NCI-H345 treated with DMSO at 0.1 percent for 48 hours (cell line): ENCODE data around the gene AMOT.
"Not testable (repeated sequence)": the region's sequence is repeated elsewhere in the genome, so short reads cannot be mapped to it uniquely, and the experiment has no call there.

ENCODE experiments used
- DNase-seq: peaks from one replicate; lab custom pipeline; 2025; ENCODE audit not compliant: unreplicated experiment; lab: John Stamatoyannopoulos, UW

The AMOT gene, protein sequence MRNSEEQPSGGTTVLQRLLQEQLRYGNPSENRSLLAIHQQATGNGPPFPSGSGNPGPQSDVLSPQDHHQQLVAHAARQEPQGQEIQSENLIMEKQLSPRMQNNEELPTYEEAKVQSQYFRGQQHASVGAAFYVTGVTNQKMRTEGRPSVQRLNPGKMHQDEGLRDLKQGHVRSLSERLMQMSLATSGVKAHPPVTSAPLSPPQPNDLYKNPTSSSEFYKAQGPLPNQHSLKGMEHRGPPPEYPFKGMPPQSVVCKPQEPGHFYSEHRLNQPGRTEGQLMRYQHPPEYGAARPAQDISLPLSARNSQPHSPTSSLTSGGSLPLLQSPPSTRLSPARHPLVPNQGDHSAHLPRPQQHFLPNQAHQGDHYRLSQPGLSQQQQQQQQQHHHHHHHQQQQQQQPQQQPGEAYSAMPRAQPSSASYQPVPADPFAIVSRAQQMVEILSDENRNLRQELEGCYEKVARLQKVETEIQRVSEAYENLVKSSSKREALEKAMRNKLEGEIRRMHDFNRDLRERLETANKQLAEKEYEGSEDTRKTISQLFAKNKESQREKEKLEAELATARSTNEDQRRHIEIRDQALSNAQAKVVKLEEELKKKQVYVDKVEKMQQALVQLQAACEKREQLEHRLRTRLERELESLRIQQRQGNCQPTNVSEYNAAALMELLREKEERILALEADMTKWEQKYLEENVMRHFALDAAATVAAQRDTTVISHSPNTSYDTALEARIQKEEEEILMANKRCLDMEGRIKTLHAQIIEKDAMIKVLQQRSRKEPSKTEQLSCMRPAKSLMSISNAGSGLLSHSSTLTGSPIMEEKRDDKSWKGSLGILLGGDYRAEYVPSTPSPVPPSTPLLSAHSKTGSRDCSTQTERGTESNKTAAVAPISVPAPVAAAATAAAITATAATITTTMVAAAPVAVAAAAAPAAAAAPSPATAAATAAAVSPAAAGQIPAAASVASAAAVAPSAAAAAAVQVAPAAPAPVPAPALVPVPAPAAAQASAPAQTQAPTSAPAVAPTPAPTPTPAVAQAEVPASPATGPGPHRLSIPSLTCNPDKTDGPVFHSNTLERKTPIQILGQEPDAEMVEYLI

GRCh38 chrX:112840382-112841113 lies at the start of gene AMOT:
Gene AMOT, minus strand, starts transcription at chrX:112840831. Its CDS starts 17,705 bp downstream, at chrX:112823126.
- DNase-seq, result peak; percentile 52

- DNase-seq, result no peak
Observed at GRCh38 chrX:112889400-112889799, 48.8 kb upstream of the AMOT start.

GRCh38 chrX:112888916-112889315 lies 48.3 kb upstream of the AMOT start:
- DNase-seq, result no peak

DNA sequence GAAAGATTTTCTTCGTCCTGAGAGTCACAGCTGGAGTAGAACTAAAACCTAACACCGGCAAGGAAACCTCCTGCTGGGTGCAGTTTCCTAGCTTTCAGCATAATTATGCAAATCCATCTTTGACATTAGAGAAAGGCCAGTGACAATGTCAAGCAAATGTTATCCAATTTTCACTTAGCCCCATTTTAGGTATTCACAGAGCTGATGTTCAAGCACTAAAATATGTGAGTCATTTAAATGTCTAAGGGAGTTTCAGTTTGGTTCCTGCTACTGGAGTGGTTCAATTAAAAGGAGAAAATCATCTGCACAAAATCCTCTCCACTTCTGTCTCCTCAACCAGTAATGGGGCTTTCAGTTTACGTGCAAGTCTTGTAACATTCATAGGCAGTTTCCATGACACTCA lies 37.1 kb upstream of the AMOT start:
- DNase-seq, result no peak

DNA sequence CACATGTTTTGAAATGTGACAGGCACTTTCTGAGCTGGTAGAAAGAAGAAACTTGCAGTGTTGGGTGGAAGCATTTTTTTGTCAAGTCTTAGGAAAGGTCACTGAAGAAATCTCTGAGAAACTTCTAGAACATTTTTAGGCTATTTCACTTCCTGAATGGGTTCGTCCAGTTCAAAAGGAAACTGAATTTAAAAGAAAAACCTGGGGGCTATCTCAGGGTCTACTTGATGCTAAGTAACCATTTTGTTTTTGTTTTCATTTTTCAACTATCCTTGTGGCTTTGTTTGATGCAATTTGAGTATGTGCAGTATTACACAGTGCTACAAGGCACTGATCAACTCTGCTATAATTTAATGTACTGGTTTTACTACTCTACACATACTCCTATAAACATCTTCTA lies 34.0 kb upstream of the AMOT start:
- DNase-seq, result no peak

DNA sequence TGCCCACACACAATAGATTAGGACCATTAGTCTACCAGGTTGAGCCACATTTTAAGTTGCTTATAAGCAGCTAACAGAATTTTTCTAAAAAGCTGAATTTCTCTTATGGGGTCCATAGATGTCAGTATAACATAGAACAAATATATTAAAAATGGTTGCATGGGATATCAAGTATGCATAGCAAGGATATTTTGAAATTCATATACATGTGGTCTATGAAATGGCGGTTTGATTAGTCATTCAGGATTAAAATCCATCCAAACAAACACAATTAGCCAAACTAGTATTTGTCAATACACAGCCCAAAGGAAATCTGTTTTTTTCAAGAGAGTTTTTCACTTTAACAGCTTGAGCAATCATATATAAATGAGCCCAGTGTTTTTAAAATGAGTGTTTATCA lies 33.5 kb upstream of the AMOT start:
- no peak for DNase-seq

DNA sequence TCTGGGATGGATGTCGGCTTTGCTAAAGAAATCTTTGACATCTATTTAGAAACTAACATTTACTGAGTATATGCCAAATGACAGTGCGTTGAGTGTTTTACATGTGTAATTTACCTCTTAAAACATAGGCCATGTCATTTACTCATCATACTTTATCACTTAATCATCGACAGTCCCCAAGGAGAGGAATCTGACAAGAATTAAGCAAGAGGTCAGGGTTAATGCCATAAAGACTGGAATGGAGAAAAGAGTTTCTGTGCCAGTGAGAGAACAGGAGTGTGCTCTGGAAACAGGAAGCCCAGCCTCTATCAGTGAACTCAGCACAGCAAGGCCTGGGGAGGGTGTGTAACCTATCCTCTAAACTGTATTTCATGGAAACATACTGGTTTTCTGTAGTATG lies 28.0 kb upstream of the AMOT start:
- no peak for DNase-seq

GRCh38 chrX:112867570-112867969 lies 26.9 kb upstream of the AMOT start:
- DNase-seq, result no peak

GRCh38 chrX:112866175-112866574 lies 25.5 kb upstream of the AMOT start:
- DNase-seq, result no peak

GRCh38 chrX:112865464-112866025 lies 24.9 kb upstream of the AMOT start:
- DNase-seq, result no peak

GRCh38 chrX:112863850-112864249 lies 23.2 kb upstream of the AMOT start:
- DNase-seq, result no peak

GRCh38 chrX:112857478-112857878 lies 16.8 kb upstream of the AMOT start:
- no peak for DNase-seq

DNA sequence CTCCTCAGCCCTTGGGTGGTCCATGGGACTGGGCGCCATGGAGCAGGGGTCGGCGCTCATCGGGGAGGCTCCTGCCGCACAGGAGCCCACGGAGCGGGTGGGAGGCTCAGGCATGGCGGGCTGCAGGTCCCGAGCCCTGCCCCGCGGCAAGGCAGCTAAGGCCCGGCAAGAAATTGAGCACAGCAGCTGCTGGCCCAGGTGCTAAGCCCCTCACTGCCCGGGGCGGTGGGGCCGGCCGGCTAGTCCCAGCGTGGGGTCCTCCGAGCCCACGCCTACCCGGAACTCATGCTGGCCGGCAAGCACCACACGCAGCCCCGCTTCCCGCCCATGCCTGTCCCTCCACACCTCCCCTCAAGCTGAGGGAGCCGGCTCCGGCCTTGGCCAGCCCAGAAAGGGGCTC lies 14.3 kb upstream of the AMOT start:
- DNase-seq, result not testable (repeated sequence)

- no peak for DNase-seq
Observed at GRCh38 chrX:112852851-112853250, 12.2 kb upstream of the AMOT start.

GRCh38 chrX:112851806-112852205 lies 11.2 kb upstream of the AMOT start:
- DNase-seq, result no peak

GRCh38 chrX:112851161-112851779 lies 10.6 kb upstream of the AMOT start:
- no peak for DNase-seq

DNA sequence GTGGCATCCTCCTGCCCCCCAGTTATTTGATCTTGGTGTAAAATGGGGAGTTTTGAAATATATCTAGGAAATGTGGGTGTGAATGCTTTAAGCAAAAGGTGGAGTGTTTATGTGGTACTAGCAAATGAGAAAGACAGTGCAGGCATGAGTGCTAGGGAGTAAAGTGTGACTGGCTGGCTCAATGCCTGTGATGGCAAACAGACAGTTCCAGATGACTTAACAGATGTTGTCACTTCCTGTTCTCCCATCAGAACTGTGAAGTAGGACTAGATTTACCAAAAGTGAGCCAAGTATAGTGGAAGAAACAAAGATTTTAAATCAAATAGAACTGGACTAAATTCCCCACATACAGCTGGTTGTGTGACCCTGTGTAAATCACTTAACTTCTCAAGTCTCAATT lies 8.4 kb upstream of the AMOT start:
- DNase-seq, result no peak

DNA sequence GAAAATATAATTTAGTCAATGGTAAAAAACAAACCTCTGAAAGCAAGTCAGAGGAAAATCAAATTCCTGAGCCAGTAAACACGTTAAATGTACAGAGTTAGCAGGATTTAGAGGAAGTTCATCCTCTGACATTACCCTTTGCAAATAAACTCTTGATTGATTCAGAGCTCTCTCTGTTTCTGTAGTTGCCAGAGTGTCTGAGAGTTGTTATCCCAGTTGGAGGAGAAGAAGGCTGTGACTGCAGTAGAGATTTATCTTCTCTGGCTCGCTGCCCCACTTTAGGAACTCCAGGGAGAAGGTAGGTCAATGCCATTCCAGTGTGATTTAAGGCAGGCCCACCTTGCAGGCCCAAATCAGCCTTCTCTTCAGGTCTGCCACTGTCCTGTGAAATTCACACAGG lies 6.2 kb upstream of the AMOT start:
- DNase-seq, result no peak

DNA sequence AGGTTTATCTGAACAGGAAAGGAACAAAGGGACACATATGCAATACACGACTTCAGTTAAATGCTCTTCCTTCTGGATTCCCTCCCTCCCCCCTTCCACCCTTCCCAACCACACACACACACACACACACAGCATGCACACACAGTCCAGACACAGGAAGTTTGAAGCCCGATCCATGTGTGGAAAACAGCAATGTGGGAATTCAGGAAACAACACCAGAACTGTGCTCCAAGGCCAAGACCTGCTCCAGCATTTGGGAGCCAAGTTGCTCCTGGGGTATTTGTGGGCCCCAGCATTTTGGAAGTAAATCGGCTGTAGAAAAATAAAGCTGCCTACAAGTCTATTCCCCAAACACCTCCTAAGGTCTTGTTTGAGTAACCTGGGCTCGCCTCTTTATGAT lies 5.6 kb upstream of the AMOT start:
- DNase-seq, result no peak

DNA sequence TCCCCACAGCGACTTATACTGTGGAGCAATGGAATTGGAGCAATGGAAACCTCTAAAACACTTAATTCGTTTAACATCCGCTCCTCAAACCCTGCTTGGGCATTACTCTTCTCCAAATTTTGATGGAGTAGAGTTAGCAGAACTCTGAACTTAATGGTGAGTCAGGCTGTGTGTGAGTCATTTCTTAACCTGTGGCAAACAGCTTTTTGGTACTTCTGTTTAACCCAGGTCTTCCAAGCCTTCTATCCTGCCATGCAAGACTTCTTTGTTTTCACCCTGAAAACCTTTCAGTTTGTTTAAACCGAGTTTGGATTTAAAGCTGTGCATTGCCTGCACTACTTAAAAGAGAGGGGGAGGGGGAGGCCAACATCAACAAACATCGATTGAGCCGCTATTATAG lies 3.6 kb upstream of the AMOT start:
- DNase-seq, result no peak
